AG04449 (cell line): ENCODE results near the gene ELMO3.
A peak's percentile ranks its signal among the peaks of the same experiment; 100 is the strongest.

Experiments used
- CTCF ChIA-PET: fragments of 350-600 bp; formaldehyde crosslinking; extraction: SDS; loops from one replicate; lab custom pipeline; 2021; ENCODE audit warnings: antibody characterized with exemption; lab: Yijun Ruan, JAX
- POLR2A ChIA-PET: fragments of 400-600, 350-600 bp; formaldehyde crosslinking; extraction: SDS; loops from one replicate; lab custom pipeline; 2020; ENCODE audit warnings: antibody characterized with exemption, inconsistent platforms; lab: Yijun Ruan, JAX
- DNase-seq: peaks from one replicate; pipeline ENCODE4 v3.0.0-alpha.2; 2010; ENCODE audit warnings: low read depth, low spot score
- H3K4me3 ChIP-seq: 2 replicates; pipeline ENCODE4 v1.5.1; 2011; ENCODE audit warnings: low read depth, mild to moderate bottlenecking, control low read depth, low read length
- TF ChIP-seq, protein P1 (sequence below): IDR thresholded peaks from one replicate; pipeline ENCODE4 v1.5.1; 2011; ENCODE audit warnings: mild to moderate bottlenecking, moderate library complexity, low read length, control low read depth, inconsistent platforms; ENCODE audit not compliant: insufficient read depth; ENCODE audit errors: missing control alignments

ELMO3 gene

DNA sequence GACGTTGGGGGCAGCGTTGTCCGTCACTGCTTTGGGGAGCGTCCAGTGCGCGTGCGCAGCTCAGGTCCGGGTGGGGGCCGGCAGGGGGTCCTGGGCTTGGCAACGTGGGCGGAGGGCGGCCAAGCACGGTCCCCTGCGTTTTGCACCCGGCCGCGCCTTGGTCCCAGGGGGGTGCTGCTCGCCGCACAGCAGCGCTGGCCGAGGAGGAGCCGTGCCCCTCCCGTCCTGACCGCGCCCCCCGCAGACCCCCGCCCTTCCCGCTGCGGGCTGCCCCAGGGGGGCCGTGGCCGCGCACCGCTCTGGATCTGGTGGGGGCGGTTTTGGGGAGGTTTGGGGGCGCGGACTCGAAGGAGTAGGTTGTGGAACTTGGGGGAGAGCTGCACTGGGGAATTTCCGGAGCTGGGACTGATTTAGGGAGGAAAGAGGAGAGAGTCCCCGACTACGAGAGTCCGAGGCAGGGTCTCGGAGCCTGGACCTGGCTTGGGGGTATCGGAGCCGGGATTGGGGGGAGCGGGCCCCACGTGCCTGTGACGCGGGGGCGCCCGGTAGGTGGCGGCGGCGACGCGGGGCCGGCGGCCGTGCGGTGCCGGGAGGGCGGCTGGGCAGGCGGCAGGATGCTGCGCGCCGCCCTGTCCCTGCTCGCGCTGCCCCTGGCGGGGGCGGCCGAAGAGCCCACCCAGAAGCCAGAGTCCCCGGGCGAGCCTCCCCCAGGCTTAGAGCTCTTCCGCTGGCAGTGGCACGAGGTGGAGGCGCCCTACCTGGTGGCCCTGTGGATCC is 49.7 kb downstream of the ELMO3 start, which contains the start of gene SLC9A5:
TSS of gene SLC9A5 (plus strand) at position 579 of the 777 bp plus-strand sequence. CDS start at position 615, 36 bp downstream.
- peak within 1 kb of the TSS; percentile 66 for H3K4me3 ChIP-seq
- TF ChIP-seq, protein P1, sequence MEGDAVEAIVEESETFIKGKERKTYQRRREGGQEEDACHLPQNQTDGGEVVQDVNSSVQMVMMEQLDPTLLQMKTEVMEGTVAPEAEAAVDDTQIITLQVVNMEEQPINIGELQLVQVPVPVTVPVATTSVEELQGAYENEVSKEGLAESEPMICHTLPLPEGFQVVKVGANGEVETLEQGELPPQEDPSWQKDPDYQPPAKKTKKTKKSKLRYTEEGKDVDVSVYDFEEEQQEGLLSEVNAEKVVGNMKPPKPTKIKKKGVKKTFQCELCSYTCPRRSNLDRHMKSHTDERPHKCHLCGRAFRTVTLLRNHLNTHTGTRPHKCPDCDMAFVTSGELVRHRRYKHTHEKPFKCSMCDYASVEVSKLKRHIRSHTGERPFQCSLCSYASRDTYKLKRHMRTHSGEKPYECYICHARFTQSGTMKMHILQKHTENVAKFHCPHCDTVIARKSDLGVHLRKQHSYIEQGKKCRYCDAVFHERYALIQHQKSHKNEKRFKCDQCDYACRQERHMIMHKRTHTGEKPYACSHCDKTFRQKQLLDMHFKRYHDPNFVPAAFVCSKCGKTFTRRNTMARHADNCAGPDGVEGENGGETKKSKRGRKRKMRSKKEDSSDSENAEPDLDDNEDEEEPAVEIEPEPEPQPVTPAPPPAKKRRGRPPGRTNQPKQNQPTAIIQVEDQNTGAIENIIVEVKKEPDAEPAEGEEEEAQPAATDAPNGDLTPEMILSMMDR, result peak; percentile 13
- POLR2A ChIA-PET, result interaction anchor here (0.7 to 2.6 kb wide), 7 partner anchors 10 to 64 kb away, joined by 3 to 12 read pairs (median 5); partner anchors contain the start of gene TMEM208
- CTCF ChIA-PET, result interaction anchor here (0.8 to 6.1 kb wide), 10 partner anchors 10 to 217 kb away, joined by 3 to 48 read pairs (median 4); partner anchors contain the start of gene TMEM208
- DNase-seq, result no peak

DNA sequence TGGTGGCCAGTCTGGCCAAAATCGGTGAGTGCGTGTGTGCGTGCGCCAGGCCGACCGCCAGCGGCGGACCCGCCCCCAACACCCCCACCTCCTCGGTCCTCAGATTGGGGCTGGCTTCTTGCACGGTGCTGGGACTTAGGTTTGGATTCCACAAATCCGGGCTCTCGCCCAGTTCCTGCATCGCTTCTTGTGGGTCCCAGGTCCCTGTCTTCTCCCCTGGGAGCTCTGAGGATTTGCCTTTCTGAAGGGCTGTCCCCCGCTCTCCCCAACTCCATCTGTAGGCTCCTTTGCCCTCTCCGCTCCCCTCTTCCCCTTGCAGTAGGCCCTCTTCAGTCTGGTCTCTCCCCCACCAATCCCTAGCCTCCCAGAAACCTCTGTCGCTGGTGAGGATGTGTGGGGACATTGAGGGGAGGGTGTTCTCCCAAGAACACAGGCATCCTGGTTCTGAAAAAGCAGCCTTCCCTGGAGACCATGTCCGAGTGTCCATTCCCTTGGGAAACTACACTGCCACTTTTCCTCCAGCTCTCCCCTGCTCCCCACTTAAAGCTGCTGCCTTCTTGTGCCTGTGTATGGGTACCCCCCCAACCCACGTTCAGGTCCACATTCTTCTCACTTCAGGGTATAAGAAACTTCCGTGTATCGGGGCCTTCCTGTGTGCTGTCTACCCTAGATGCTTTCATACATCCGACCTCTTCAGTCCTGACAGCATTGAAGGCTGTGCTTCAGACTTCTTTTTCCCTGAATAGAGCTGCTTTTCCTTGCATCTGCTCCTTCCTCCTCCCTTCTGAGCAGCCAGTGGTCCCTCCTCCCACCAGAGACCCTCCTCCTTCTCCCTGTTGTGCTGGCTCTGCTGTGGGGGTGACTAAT is 50.5 kb downstream of the ELMO3 start:
- ChIA-PET CTCF (interaction anchor here (0.7 to 6.1 kb wide), 12 partner anchors 10 to 198 kb away, joined by 3 to 48 read pairs (median 3); partner anchors contain the start of gene TMEM208), POLR2A (interaction anchor here (0.6 to 2.6 kb wide), 4 partner anchors 11 to 163 kb away, joined by 3 to 12 read pairs (median 5); partner anchors contain the start of gene TMEM208)
- DNase-seq, result no peak
- TF ChIP-seq, protein P1, result no peak
- H3K4me3 ChIP-seq, result peak overlapping the region; percentile 66

DNA sequence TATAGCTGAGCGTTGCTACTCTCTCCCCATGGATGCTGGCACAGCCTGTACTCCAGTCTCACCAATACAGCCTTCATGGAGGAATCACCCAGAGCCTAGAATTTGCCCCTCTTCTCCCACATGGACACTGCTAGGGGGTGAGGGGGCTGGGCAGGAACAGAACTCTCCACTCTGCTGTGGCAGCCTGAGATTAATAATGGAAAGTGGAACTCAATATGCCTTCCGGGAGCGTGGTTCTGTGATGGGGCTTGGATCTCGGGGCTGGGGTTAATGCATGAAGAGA is 51.1 kb downstream of the ELMO3 start:
- CTCF ChIA-PET, result interaction anchor here (0.7 to 6.1 kb wide), 8 partner anchors 10 to 168 kb away, joined by 3 to 48 read pairs (median 3); no protein-coding TSS in a partner anchor
- DNase-seq, result no peak
- TF ChIP-seq, protein P1, result no peak
- H3K4me3 ChIP-seq, result peak overlapping the region; percentile 66
- POLR2A ChIA-PET, result interaction anchor here (0.6 kb wide), 1 partner anchor 162 kb away, joined by 4 read pairs; no protein-coding TSS in a partner anchor

DNA sequence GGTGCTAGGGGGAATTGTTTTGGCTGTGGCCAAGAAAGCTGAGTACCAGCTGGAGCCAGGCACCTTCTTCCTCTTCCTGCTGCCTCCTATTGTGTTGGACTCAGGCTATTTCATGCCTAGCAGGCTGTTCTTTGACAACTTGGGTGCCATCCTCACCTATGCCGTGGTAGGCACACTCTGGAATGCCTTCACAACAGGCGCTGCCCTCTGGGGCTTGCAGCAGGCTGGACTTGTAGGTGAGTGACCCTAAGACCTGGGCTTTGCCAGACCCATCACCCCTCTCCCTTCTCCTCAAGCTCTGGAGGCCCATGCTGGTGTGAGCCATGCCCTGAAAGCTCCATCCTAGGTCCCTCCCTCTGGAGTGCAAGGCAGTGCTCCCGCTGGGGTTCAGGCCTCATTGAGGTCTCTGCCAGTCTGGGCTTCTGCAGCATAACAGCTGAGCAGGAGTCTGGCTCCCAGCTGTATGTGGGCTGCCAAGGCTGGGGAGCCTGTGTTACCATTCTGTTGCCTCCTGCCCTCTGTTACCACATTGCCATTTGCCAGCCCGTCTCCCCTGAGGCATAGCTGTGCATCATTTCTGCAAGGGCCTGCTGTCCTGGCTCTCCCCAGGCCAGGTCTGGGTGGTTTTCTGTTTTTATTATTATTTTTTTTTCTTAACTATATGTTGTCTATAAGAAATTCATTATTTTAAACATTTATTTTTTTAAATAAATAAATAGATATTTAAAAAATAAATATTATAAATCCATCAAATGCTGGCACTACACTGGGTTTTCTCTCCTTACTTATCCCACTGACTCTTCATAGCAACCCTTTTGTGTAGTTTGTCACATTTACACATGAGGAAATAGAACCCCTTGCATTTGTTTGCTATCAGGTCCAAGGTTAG is 53.9 kb downstream of the ELMO3 start:
- no peak for DNase-seq
- H3K4me3 ChIP-seq, result no peak overlapping the region
- POLR2A ChIA-PET, result interaction anchor here (0.6 kb wide), 1 partner anchor 15 kb away, joined by 4 read pairs; no protein-coding TSS in a partner anchor
- TF ChIP-seq, protein P1, result no peak
- CTCF ChIA-PET, result interaction anchor here (0.8 to 6.1 kb wide), 4 partner anchors 7 to 141 kb away, joined by 3 to 48 read pairs (median 4); partner anchors contain the start of gene TPPP3
